ENCODE measurements around the gene ADISSP. TPM values are rescaled to one million over a fixed set of nuclear protein-coding genes. Genes with fewer than 3 reads are reported as not detected.

The ADISSP gene
- total and polyA plus RNA-seq, 2 of the 13 experiments (the other 11 are each of a cell fraction or from before 2014, with no cell fraction given) = 38.3 to 90.6 TPM

DNA sequence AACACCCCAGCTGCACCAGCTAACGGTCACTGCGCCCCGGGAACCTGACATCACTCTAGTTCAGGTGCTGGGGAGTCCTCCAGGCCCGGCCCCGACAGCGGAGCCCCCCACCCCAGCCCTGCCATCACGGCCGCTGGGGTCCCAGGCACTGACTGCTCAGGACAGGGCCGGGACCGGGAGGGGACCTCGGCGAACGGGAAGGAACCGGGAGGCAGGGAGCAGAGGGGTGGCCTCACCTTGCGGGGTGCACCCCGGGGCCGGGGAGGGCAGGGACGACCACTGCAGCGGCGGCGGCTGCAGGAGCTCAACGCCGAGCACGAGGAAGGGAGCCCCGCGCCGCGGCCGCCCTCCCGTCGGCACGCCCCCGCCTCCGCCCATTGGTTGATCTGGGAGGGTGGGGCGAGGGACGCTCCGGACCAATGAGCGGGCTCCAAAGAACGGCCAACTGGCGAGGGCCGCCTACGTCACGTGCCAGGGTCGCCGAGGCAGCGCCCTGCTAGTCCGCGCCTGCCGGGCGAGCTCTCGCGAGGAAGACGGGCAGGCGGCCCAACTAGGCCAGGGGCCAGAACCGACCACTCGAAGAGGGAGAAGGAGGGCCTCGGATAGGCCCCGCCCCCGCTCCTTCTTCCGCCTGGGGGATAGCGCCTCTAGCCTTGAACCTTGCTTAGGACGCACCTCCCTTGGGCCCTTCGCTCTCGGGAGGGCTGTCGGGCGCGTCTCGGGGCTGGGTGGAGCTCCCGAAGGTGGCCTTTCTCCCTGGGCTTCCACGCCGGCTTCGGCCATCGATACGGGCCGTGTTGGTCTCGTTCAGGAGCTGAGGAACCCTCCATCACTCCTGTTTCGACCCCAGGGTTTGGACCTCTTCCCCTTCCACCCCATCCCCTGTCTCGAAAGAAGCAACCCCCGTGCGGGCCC lies at the start of gene ADISSP (continued):
- TF ChIP-seq ZNF143 (CRISPR knock-in tag; IDR thresholded peaks at IDR 0.05) (peak; percentile 63; the same call in 1 of the 2 replicates), FOXK1 (CRISPR knock-in tag; IDR thresholded peaks at IDR 0.05; ENCODE audit: borderline replicate concordance, low read depth) (peak; percentile 72; the same call in 1 of the 2 replicates), CREBL2 (CRISPR knock-in tag; IDR thresholded peaks at IDR 0.05; ENCODE audit: borderline replicate concordance) (peak; percentile 94; the same call in 1 of the 2 replicates), FOXO1 (CRISPR knock-in tag; IDR thresholded peaks at IDR 0.05) (no peak; the same call in 1 of the 2 replicates), ZNF574 (CRISPR knock-in tag; IDR thresholded peaks at IDR 0.05) (peak; percentile 71; the same call in 1 of the 2 replicates), YY1 (IDR thresholded peaks at IDR 0.05; ENCODE audit: insufficient read depth, insufficient replicate concordance, low read depth, low read length) (peak; percentile 41), SIN3A (IDR thresholded peaks at IDR 0.05; ENCODE audit: borderline replicate concordance, low read depth, low read length) (peak; percentile 36; the same call in 1 of the 2 replicates), PCBP1 (IDR thresholded peaks at IDR 0.05; ENCODE audit: borderline replicate concordance, low read depth, low read length) (peak; percentile 59; the same call in 1 of the 2 replicates), MXD1 (CRISPR knock-in tag; IDR thresholded peaks at IDR 0.05) (peak; percentile 97), ZNF83 (CRISPR knock-in tag; IDR thresholded peaks at IDR 0.05; ENCODE audit: borderline replicate concordance) (no peak), SAFB2 (CRISPR knock-in tag; IDR thresholded peaks at IDR 0.05; ENCODE audit: borderline replicate concordance, low read depth) (no peak; the same call in 1 of the 2 replicates), ZNF724P (CRISPR knock-in tag; IDR thresholded peaks at IDR 0.05; ENCODE audit: borderline replicate concordance) (peak; percentile 97; the same call in 1 of the 2 replicates), POLR2AphosphoS5 (IDR thresholded peaks at IDR 0.05; ENCODE audit: low read depth, low read length) (peak; percentile 73), AKAP8 (CRISPR knock-in tag; IDR thresholded peaks at IDR 0.05) (peak; percentile 76), TCF7 (IDR thresholded peaks at IDR 0.05; ENCODE audit: low read depth) (no peak), KLF6 (CRISPR knock-in tag; IDR thresholded peaks at IDR 0.05) (peak; percentile 54), ZNF709 (CRISPR knock-in tag; IDR thresholded peaks at IDR 0.05) (peak; percentile 98), ATF2 (CRISPR knock-in tag; IDR thresholded peaks at IDR 0.05) (peak; percentile 20; the same call in 1 of the 2 replicates), ZNF17 (CRISPR knock-in tag; IDR thresholded peaks at IDR 0.05) (no peak), IRF1 (CRISPR knock-in tag; IDR thresholded peaks at IDR 0.05; ENCODE audit: low read depth) (peak; percentile 89; the same call in 1 of the 2 replicates)
- TF ChIP-seq, protein P1, sequence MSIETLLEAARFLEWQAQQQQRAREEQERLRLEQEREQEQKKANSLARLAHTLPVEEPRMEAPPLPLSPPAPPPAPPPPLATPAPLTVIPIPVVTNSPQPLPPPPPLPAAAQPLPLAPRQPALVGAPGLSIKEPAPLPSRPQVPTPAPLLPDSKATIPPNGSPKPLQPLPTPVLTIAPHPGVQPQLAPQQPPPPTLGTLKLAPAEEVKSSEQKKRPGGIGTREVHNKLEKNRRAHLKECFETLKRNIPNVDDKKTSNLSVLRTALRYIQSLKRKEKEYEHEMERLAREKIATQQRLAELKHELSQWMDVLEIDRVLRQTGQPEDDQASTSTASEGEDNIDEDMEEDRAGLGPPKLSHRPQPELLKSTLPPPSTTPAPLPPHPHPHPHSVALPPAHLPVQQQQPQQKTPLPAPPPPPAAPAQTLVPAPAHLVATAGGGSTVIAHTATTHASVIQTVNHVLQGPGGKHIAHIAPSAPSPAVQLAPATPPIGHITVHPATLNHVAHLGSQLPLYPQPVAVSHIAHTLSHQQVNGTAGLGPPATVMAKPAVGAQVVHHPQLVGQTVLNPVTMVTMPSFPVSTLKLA (IDR thresholded peaks at IDR 0.05) = peak; percentile 77

Measured in HepG2 (cell line).